IPS-18a (cell line): Measurements from ENCODE around the gene TTC28.

Source experiments
- H3K27ac ChIP-seq: one replicate; pipeline ENCODE4 v1.5.1; 2013; ENCODE audit warnings: low read length
- H3K27me3 ChIP-seq: one replicate; pipeline ENCODE4 v1.6.1; 2013; ENCODE audit warnings: mild to moderate bottlenecking, low read length; ENCODE audit not compliant: control insufficient read depth, insufficient read depth
- H3K36me3 ChIP-seq: one replicate; pipeline ENCODE4 v1.6.1; 2013; ENCODE audit warnings: low read depth, low read length; ENCODE audit not compliant: control insufficient read depth
- H3K4me1 ChIP-seq: one replicate; pipeline ENCODE4 v1.6.1; 2013; ENCODE audit warnings: low read depth, low read length; ENCODE audit not compliant: control insufficient read depth
- H3K4me3 ChIP-seq: one replicate; pipeline ENCODE4 v1.5.1; 2013; ENCODE audit warnings: low read length
- H3K9ac ChIP-seq: one replicate; pipeline ENCODE4 v1.6.1; 2013; ENCODE audit warnings: mild to moderate bottlenecking, low read length, moderate library complexity
- H3K9me3 ChIP-seq: one replicate; pipeline ENCODE4 v1.6.1; 2013; ENCODE audit warnings: low read depth, low read length; ENCODE audit not compliant: control insufficient read depth

The TTC28 gene

DNA sequence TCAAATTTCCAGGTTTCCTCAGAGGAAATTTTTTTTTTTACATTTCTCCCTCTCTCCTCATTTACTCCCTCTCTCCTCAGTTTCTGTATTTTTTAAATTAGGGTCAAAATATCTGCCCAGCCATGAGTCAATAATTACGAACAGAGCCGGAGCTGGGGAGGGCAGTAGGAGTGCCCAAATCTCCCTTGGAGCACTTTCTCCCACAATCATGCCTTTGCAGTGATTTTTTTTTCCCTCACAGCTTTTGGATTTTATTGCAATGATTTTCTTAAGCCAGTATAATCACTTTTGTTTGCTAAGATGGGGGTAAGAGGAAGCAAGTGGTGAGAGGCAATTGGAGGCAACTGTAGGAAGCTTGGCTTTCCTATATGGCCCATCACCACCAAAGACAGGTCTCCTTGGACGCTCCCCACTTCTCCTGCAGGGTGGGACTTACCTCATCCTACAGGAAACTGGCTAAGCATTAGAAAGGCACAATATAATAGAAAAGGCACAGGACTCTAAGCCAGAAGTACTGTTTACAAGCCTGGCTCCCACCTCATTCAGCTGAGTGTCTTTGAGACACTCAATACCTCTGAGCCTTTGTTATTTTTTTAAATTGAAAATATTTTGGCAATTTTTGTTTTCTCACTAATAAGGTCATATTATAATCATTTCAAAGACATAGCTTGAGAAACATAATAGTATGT, 568.0 kb downstream of the TTC28 start:
- no peak overlapping the region for H3K9ac ChIP-seq
- no peaks in the 10 kb centered on the region for H3K9me3 ChIP-seq
- peaks cover 31% of the 10 kb centered on the region for H3K4me1 ChIP-seq
- no peak overlapping the region for H3K27ac ChIP-seq
- H3K36me3 ChIP-seq, result no peaks in the 10 kb centered on the region
- no peaks in the 10 kb centered on the region for H3K27me3 ChIP-seq
- no peak overlapping the region for H3K4me3 ChIP-seq

GRCh38 chr22:28108851-28109250, 570.8 kb downstream of the TTC28 start:
- H3K9ac ChIP-seq, result no peak overlapping the region
- H3K9me3 ChIP-seq, result no peaks in the 10 kb centered on the region
- H3K4me1 ChIP-seq, result peaks cover 31% of the 10 kb centered on the region
- no peak overlapping the region for H3K27ac ChIP-seq
- H3K27me3 ChIP-seq, result no peaks in the 10 kb centered on the region
- no peak overlapping the region for H3K4me3 ChIP-seq
- H3K36me3 ChIP-seq, result no peaks in the 10 kb centered on the region

GRCh38 chr22:28106617-28107016, 573.0 kb downstream of the TTC28 start:
- no peak overlapping the region for H3K4me3 ChIP-seq
- peaks cover 14% of the 10 kb centered on the region for H3K4me1 ChIP-seq
- no peaks in the 10 kb centered on the region for H3K36me3 ChIP-seq
- no peak overlapping the region for H3K27ac ChIP-seq
- no peaks in the 10 kb centered on the region for H3K9me3 ChIP-seq
- H3K9ac ChIP-seq, result no peak overlapping the region
- no peaks in the 10 kb centered on the region for H3K27me3 ChIP-seq

- no peak overlapping the region for H3K27ac ChIP-seq
- H3K4me1 ChIP-seq, result peaks cover 8% of the 10 kb centered on the region
- H3K9ac ChIP-seq, result no peak overlapping the region
- H3K27me3 ChIP-seq, result no peaks in the 10 kb centered on the region
- H3K4me3 ChIP-seq, result no peak overlapping the region
- H3K36me3 ChIP-seq, result no peaks in the 10 kb centered on the region
- no peaks in the 10 kb centered on the region for H3K9me3 ChIP-seq
Measured at GRCh38 chr22:28105988-28106387, 573.7 kb downstream of the TTC28 start.

GRCh38 chr22:28105413-28105812, 574.2 kb downstream of the TTC28 start:
- no peaks in the 10 kb centered on the region for H3K27me3 ChIP-seq
- H3K4me3 ChIP-seq, result no peak overlapping the region
- H3K4me1 ChIP-seq, result peaks cover 8% of the 10 kb centered on the region
- H3K9me3 ChIP-seq, result no peaks in the 10 kb centered on the region
- no peak overlapping the region for H3K27ac ChIP-seq
- H3K9ac ChIP-seq, result no peak overlapping the region
- H3K36me3 ChIP-seq, result no peaks in the 10 kb centered on the region

DNA sequence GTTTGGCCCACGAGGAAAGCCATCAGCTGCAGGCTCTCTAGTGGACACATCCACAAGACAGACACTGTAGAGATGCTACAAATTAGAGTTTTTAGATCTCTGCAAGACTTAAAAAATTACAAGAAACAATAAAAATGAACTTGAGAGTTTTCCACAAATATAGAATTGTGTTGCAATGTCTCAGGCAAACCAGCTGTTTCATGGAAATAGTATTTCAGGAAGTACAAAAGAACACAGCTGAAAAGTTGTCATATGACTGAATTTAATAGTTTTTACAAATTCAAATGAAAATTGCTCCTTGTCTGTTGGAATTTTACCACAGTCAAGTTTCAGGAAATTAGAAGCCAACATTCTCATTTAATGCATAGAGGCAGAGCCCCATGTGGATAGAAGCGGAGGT, 576.0 kb downstream of the TTC28 start:
- peaks cover 4% of the 10 kb centered on the region for H3K4me1 ChIP-seq
- no peaks in the 10 kb centered on the region for H3K36me3 ChIP-seq
- H3K9ac ChIP-seq, result no peak overlapping the region
- no peak overlapping the region for H3K4me3 ChIP-seq
- no peaks in the 10 kb centered on the region for H3K27me3 ChIP-seq
- no peaks in the 10 kb centered on the region for H3K9me3 ChIP-seq
- no peak overlapping the region for H3K27ac ChIP-seq

DNA sequence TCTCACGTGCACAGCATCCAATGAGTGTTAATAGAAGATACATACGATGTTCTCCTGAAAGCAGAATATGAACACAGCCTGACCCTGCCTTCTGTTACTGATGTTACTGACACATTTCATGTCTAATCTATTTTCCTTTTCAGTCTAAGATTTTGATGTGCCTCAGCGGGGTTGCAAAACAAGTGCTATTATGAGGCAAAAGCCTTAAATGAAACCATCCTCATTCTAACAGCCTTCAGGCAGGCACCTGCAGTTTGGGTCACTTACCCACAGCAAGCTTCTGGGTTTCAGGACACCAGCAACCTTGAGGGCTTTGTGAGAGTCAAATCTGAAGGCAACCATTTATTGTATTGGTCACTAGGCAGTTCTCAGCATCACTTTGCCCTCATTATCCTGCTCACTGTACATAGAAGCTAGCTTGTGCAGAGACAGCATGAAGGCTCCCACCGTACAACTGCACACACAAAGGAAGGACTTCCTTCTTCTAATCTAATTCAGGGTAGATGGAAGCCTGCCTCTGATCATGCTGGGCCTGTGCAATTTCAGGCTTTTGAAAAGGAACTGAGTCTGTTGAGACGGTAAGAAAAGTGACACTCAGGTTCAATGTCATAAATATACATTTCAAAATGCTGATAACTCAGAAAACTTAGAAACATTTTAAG, 577.4 kb downstream of the TTC28 start:
- H3K36me3 ChIP-seq, result no peaks in the 10 kb centered on the region
- H3K4me3 ChIP-seq, result no peak overlapping the region
- no peak overlapping the region for H3K27ac ChIP-seq
- no peaks in the 10 kb centered on the region for H3K9me3 ChIP-seq
- H3K4me1 ChIP-seq, result no peaks in the 10 kb centered on the region
- H3K27me3 ChIP-seq, result no peaks in the 10 kb centered on the region
- no peak overlapping the region for H3K9ac ChIP-seq

- Histone ChIP-seq H3K27me3 (no peaks in the 10 kb centered on the region), H3K27ac (no peak overlapping the region), H3K9ac (no peak overlapping the region), H3K4me1 (no peaks in the 10 kb centered on the region), H3K36me3 (no peaks in the 10 kb centered on the region), H3K9me3 (no peaks in the 10 kb centered on the region), H3K4me3 (no peak overlapping the region)
Measured at GRCh38 chr22:28097627-28098026, 582.0 kb downstream of the TTC28 start.

GRCh38 chr22:28096161-28096560, 583.5 kb downstream of the TTC28 start:
- Histone ChIP-seq H3K4me3 (no peak overlapping the region), H3K4me1 (no peaks in the 10 kb centered on the region), H3K27ac (no peak overlapping the region), H3K36me3 (no peaks in the 10 kb centered on the region), H3K27me3 (no peaks in the 10 kb centered on the region), H3K9me3 (no peaks in the 10 kb centered on the region), H3K9ac (no peak overlapping the region)

- H3K4me3 ChIP-seq, result no peak overlapping the region
- no peaks in the 10 kb centered on the region for H3K9me3 ChIP-seq
- H3K4me1 ChIP-seq, result no peaks in the 10 kb centered on the region
- H3K36me3 ChIP-seq, result no peaks in the 10 kb centered on the region
- H3K9ac ChIP-seq, result no peak overlapping the region
- H3K27me3 ChIP-seq, result no peaks in the 10 kb centered on the region
- H3K27ac ChIP-seq, result no peak overlapping the region
Measured at GRCh38 chr22:28095316-28096095, 584.1 kb downstream of the TTC28 start.

DNA sequence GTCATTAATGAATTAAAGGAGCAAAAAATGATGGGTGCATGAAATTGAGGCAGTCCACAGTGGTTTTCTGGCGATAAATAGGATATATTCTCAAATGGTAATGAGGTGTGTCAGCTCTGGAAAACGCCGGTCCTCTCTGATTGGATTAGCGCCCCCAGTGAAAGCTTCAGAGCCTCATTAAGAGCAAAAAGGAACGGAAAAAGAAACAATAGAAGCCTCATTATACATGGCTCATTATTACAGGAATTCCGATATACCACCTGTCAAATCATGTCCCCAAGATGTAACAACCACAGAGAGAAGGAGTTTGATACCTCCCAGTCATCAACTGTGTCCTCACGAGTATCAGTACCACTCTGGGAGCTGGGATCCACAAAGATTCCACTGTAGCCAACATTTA, 584.9 kb downstream of the TTC28 start:
- Histone ChIP-seq H3K27me3 (no peaks in the 10 kb centered on the region), H3K9ac (no peak overlapping the region), H3K27ac (no peak overlapping the region), H3K4me3 (no peak overlapping the region), H3K9me3 (no peaks in the 10 kb centered on the region), H3K36me3 (no peaks in the 10 kb centered on the region), H3K4me1 (no peaks in the 10 kb centered on the region)
